ENCODE measurements around the gene COPS8. TPM values are rescaled to one million over a fixed set of nuclear protein-coding genes. Genes with fewer than 3 reads are reported as not detected.

Gene COPS8
- polyA plus RNA-seq, 1 experiment = 139 TPM

DNA sequence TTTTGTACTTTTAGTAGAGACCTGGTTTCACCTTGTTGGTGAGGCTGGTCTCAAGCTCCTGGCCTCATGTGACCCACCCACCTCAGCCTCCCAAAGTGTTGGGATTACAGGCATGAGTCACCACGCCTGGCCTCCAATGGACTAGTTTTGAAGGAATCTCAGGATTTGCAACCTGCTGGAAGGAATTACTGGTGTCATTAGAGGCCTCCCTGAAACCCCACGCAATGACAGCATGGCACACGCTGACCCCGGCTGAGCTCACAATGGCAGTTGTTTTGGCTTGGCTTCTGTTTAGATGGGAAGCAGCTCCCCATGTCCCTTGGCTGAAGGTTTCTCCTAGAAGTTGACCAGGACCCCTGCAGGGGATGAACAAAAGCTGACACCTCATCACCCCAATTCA lies 23.1 kb upstream of the COPS8 start:
- no peak for DNase-seq (ENCODE audit: low read depth, low spot score)
- H3K27ac ChIP-seq (ENCODE audit: low read depth, low read length) = no peak overlapping the region
- ChIA-PET CTCF (interaction anchor here (1.4 to 5.6 kb wide), 5 partner anchors 11 to 719 kb away, joined by 3 to 57 read pairs (median 43); no protein-coding TSS in a partner anchor), POLR2A (no interaction called here)
- no peaks in the 10 kb centered on the region for H3K9me3 ChIP-seq (ENCODE audit: control insufficient read depth, insufficient read depth, low read length)
- no peaks in the 10 kb centered on the region for H3K27me3 ChIP-seq (ENCODE audit: control insufficient read depth, insufficient read depth, low read length)
- H3K4me3 ChIP-seq (ENCODE audit: low read depth, low read length) = no peak overlapping the region
- TF ChIP-seq CTCF (IDR thresholded peaks at IDR 0.05; ENCODE audit: low read depth, low read length) = peak; percentile 8; the same call in 1 of the 2 replicates

DNA sequence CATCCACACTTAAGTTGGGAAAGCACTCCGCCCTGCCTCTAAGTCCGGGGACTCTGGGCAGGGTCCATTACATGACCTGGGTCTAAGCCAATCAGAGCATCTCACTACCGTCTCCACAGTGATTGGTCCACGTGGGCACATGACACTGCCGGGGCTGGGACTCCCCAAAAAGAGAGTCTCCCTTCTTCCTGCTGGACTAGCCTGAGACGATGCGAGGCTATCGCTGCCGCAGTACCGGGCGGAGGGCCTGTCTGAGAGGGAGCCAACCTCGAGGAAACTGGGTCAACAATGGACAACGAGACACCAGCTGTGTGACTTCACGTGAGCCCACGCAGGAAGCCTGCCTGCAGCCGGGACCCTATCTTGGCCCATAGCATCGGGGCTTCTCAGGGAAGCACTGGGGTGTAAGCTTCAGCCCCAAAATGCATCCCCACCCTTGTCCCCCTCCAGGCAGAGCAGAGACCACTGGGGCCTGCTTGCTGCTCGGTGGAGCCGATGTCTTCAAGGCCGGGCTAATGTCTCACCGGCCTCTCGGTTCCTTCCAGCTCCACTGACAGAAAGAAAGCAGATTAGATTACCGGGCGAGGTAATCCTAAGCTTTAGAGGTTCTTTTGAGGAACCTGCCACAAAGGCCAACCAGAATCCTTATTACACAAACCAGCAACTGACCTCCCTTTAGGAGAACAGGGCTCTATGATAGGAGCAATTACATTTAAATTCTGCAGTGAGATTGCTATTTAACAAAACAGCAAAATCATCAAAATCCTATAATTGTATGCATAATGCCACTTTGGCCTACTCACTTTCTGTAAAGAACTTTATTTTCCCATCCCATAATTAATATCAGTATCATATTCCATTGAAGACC lies 21.3 kb upstream of the COPS8 start:
- no peak overlapping the region for H3K4me3 ChIP-seq (ENCODE audit: low read depth, low read length)
- no peak for TF ChIP-seq CTCF (IDR thresholded peaks at IDR 0.05; ENCODE audit: low read depth, low read length)
- CTCF ChIA-PET = interaction anchor here (1.1 to 5.3 kb wide), 3 partner anchors 551 to 712 kb away, joined by 4 to 57 read pairs (median 8); no protein-coding TSS in a partner anchor
- H3K9me3 ChIP-seq (ENCODE audit: control insufficient read depth, insufficient read depth, low read length) = no peaks in the 10 kb centered on the region
- no peak overlapping the region for H3K27ac ChIP-seq (ENCODE audit: low read depth, low read length)
- no peaks in the 10 kb centered on the region for H3K27me3 ChIP-seq (ENCODE audit: control insufficient read depth, insufficient read depth, low read length)
- POLR2A ChIA-PET = no interaction called here
- DNase-seq (ENCODE audit: low read depth, low spot score) = no peak

DNA sequence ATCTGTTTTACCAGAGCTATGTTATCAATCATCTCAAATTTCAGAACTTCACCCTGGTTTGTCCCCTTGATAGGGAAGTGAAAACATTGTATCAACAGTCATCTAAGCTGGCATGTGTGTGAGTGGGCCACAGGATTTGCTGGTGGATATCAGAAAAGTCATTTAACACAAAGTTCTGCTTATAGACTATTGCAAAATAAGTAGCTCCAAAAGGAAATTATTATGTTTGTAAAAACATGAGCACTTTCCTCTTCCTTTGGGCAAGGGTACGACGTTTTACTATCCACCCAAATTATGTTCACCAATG lies 20.7 kb upstream of the COPS8 start:
- no peak for DNase-seq (ENCODE audit: low read depth, low spot score)
- CTCF ChIA-PET = interaction anchor here (1.1 to 2.0 kb wide), 2 partner anchors 552 to 712 kb away, joined by 4 to 8 read pairs; no protein-coding TSS in a partner anchor
- Histone ChIP-seq H3K4me3 (ENCODE audit: low read depth, low read length) (no peak overlapping the region), H3K27ac (ENCODE audit: low read depth, low read length) (no peak overlapping the region), H3K27me3 (ENCODE audit: control insufficient read depth, insufficient read depth, low read length) (no peaks in the 10 kb centered on the region), H3K9me3 (ENCODE audit: control insufficient read depth, insufficient read depth, low read length) (no peaks in the 10 kb centered on the region)
- POLR2A ChIA-PET = no interaction called here
- no peak for TF ChIP-seq CTCF (IDR thresholded peaks at IDR 0.05; ENCODE audit: low read depth, low read length)

DNA sequence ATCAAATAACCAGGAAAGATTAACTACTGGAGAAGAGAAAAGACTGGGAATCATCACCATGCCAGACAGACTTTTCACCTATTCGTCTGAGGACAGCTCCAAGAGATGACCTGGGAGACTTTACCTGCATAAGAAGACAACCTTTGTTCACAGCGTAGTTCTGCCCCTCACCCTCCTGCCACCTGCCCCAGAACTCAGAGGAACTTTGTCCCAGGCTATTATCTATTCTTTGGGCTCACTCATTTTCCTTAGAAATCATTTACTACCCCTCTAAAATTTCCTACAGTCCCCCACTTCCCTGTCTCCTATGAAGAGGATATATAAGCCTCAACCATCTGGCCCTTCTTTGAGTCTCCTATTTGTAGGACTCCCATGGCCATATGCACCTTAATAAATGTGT lies 19.3 kb upstream of the COPS8 start:
- CTCF ChIA-PET = interaction anchor here (0.6 to 2.0 kb wide), 3 partner anchors 713 to 1372 kb away, joined by 3 to 10 read pairs (median 5); no protein-coding TSS in a partner anchor
- TF ChIP-seq CTCF (IDR thresholded peaks at IDR 0.05; ENCODE audit: low read depth, low read length) = no peak
- peaks cover 3% of the 10 kb centered on the region; the same call in 1 of the 2 replicates for H3K9me3 ChIP-seq (ENCODE audit: control insufficient read depth, insufficient read depth, low read length)
- no peak for DNase-seq (ENCODE audit: low read depth, low spot score)
- no peaks in the 10 kb centered on the region for H3K27me3 ChIP-seq (ENCODE audit: control insufficient read depth, insufficient read depth, low read length)
- H3K4me3 ChIP-seq (ENCODE audit: low read depth, low read length) = no peak overlapping the region
- H3K27ac ChIP-seq (ENCODE audit: low read depth, low read length) = no peak overlapping the region
- POLR2A ChIA-PET = no interaction called here

DNA sequence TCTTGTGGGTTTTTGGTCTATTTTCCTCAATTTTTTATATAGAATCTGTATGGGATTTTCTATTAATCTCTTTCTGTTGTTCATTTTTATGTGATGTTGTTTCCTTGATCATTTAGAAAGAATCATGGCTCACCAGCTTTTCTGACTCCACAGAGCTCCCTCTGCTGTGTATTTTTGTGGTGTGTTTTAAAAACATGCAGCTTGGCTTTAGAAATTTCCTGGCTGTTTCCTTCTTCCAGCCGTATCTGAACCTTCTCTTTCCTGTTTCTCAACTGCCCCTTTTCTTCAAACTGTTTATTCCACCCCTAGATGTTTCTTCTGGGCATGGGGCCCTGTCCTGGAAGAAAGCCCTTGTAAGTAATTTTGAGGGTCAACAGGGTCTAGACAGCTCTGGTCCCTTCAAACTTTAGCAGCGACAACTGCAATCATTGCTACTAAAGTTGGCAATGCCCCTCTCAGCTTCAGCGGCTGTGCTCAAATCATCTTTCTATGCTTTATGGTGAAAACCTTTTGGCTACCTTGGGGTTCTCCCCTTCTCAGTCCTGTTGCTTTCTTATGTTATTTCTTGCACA lies 17.6 kb upstream of the COPS8 start:
- DNase-seq (ENCODE audit: low read depth, low spot score) = no peak
- Histone ChIP-seq H3K27me3 (ENCODE audit: control insufficient read depth, insufficient read depth, low read length) (no peaks in the 10 kb centered on the region), H3K27ac (ENCODE audit: low read depth, low read length) (no peak overlapping the region), H3K9me3 (ENCODE audit: control insufficient read depth, insufficient read depth, low read length) (peaks cover 5% of the 10 kb centered on the region; the same call in 1 of the 2 replicates), H3K4me3 (ENCODE audit: low read depth, low read length) (no peak overlapping the region)
- peak; percentile 31; the same call in 1 of the 2 replicates for TF ChIP-seq CTCF (IDR thresholded peaks at IDR 0.05; ENCODE audit: low read depth, low read length)
- POLR2A ChIA-PET = no interaction called here
- CTCF ChIA-PET = interaction anchor here (0.6 to 2.6 kb wide), 11 partner anchors 9 to 1638 kb away, joined by 3 to 21 read pairs (median 3); no protein-coding TSS in a partner anchor
